Type B pancreatic cell (in vitro differentiated cells): ENCODE data around the gene LMNTD2. TPM values are rescaled to one million over a fixed set of nuclear protein-coding genes. Genes with fewer than 3 reads are reported as not detected.
A peak's percentile ranks its signal among the peaks of the same experiment; 100 is the strongest.

Experiments used
- DNase-seq: peaks from one replicate; pipeline ENCODE4 v3.0.0; 2021; ENCODE audit warnings: mixed read lengths; ENCODE audit not compliant: unreplicated experiment; ENCODE audit errors: extremely low spot score
- H3K27ac Mint-ChIP-seq: 2 replicates; pipeline ENCODE4 v1.8.0; 2021; ENCODE audit warnings: mild to moderate bottlenecking, mixed read lengths
- H3K27me3 Mint-ChIP-seq: 2 replicates; pipeline ENCODE4 v1.8.0; 2021; ENCODE audit warnings: mixed read lengths
- H3K36me3 Mint-ChIP-seq: 2 replicates; pipeline ENCODE4 v1.8.0; 2021; ENCODE audit warnings: mixed read lengths
- H3K4me1 Mint-ChIP-seq: one replicate; pipeline ENCODE4 v1.8.0; 2021; ENCODE audit warnings: mixed read lengths; ENCODE audit not compliant: unreplicated experiment
- H3K4me3 Mint-ChIP-seq: 2 replicates; pipeline ENCODE4 v1.8.0; 2021; ENCODE audit warnings: mild to moderate bottlenecking, mixed read lengths
- H3K9me3 Mint-ChIP-seq: 2 replicates; pipeline ENCODE4 v1.8.0; 2021; ENCODE audit warnings: mixed read lengths
- total RNA-seq: library from RNA; stranded (reverse); gene quantifications from 2 replicates; pipeline ENCODE4 v1.2.1, GENCODE V29; 2021; ENCODE audit warnings: low replicate concordance
- TF ChIP-seq, protein P1 (sequence below): fragments of 200-600 bp; sonication (generic); conservative IDR thresholded peaks from 2 replicates; pipeline ENCODE4 v1.5.0; 2021; ENCODE audit warnings: antibody characterized with exemption, mild to moderate bottlenecking

LMNTD2 gene
- total RNA-seq, 1 donor from 2014 or later, result 6.7 TPM

DNA sequence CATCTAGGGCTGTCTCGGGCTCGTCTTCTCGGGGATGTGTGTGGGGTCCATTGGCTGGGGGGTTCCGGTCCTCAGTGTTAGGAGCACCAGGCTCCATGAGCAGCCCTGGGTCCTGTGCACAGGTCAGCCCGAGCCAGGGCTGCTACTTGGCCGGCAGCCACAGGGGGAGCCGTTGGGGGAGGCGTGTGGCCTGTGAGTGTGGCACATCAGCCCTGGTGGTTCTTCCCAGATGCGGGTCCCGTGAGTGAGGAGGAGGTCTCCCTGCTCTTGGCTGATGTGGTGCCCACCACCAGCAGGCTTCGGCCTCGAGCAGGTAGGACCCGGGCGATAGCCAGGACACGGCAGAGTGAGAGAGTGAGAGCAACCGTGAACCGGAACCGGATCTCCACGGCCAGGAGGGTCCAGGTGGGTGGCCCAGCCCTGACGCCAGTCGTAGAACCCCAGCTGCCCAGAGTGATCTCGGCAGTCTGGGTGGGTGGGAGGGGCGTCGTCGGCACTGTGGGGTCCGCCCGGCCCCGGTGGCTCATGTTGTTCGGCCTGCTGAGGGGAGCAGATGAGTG is 36.7 kb upstream of the LMNTD2 start:
- H3K27ac Mint-ChIP-seq, result no peak overlapping the region
- peaks cover 10% of the 10 kb centered on the region for H3K36me3 Mint-ChIP-seq
- no peaks in the 10 kb centered on the region for H3K4me1 Mint-ChIP-seq
- no peak for DNase-seq
- no peaks in the 10 kb centered on the region for H3K9me3 Mint-ChIP-seq
- H3K27me3 Mint-ChIP-seq, result no peaks in the 10 kb centered on the region
- TF ChIP-seq, protein P1, sequence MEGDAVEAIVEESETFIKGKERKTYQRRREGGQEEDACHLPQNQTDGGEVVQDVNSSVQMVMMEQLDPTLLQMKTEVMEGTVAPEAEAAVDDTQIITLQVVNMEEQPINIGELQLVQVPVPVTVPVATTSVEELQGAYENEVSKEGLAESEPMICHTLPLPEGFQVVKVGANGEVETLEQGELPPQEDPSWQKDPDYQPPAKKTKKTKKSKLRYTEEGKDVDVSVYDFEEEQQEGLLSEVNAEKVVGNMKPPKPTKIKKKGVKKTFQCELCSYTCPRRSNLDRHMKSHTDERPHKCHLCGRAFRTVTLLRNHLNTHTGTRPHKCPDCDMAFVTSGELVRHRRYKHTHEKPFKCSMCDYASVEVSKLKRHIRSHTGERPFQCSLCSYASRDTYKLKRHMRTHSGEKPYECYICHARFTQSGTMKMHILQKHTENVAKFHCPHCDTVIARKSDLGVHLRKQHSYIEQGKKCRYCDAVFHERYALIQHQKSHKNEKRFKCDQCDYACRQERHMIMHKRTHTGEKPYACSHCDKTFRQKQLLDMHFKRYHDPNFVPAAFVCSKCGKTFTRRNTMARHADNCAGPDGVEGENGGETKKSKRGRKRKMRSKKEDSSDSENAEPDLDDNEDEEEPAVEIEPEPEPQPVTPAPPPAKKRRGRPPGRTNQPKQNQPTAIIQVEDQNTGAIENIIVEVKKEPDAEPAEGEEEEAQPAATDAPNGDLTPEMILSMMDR, result peak; percentile 44
- no peak overlapping the region for H3K4me3 Mint-ChIP-seq

DNA sequence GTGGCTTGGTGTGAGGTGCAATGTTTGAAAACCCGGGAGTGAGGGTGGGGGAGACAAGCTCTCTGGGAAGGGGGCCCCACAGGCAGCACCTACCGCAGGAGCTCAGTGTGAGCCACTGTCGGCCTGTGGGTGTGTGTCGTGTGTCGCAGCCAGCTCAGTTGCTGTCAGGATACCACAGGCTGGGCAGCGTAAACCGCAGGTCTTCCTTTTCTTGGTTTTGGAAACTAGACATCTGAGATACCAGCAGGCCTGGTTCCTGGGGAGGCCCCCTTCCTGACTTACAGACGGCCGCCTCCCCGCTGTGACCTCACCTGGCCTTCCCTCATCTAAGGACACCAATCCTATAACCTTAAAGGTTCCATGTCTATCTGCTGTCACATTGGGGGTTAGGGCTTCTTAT is 35.8 kb upstream of the LMNTD2 start:
- DNase-seq, result no peak
- Mint-ChIP-seq H3K27me3 (no peaks in the 10 kb centered on the region), H3K4me1 (no peaks in the 10 kb centered on the region), H3K9me3 (no peaks in the 10 kb centered on the region), H3K36me3 (peaks cover 9% of the 10 kb centered on the region), H3K4me3 (no peak overlapping the region), H3K27ac (no peak overlapping the region)
- TF ChIP-seq, protein P1, result no peak

DNA sequence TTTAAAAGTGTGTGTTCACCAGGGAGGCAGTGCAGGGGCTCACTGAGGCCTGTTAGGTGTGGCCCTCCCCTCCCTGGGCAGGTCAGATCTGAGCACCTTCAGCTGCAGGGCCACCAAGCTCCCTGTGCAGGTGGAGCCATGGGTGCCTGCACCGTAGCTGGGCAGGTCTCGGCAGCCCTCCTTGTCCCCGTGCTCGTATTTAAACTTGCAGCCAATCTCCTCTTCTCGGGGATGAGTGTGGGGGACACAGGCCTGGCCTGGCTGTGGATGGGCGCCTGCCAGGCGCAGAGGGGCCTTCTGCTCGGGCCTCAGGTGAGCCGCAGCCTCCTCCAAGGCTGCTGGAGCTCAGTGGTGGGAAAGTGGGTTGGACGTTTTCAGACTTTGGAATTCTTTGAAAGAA is 34.9 kb upstream of the LMNTD2 start:
- H3K4me3 Mint-ChIP-seq, result no peak overlapping the region
- H3K36me3 Mint-ChIP-seq, result peaks cover 7% of the 10 kb centered on the region
- no peak for DNase-seq
- TF ChIP-seq, protein P1, result no peak
- no peaks in the 10 kb centered on the region for H3K27me3 Mint-ChIP-seq
- no peaks in the 10 kb centered on the region for H3K4me1 Mint-ChIP-seq
- H3K9me3 Mint-ChIP-seq, result no peaks in the 10 kb centered on the region
- no peak overlapping the region for H3K27ac Mint-ChIP-seq

DNA sequence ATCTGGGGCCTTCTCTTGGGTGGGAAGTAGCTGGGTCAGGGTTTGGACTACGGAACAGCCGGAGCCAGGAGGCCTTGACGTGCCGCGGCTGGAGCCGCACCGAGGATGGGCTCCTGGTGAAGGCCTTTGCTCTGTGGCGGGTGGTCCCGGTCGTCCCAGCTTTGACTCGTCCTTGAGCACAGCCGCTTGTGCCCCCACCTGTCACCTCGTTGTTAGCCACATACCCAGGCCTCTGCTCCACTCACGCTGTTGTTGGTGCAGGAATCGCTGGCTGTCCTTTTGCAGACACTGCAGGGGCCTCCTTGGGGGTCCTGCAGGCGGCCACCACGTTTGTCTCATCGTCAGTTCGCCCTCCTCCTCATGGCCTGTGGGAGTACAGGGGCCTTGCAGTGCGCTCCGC is 32.8 kb upstream of the LMNTD2 start:
- Mint-ChIP-seq H3K36me3 (peaks cover 13% of the 10 kb centered on the region), H3K4me1 (no peaks in the 10 kb centered on the region), H3K4me3 (no peak overlapping the region), H3K27ac (no peak overlapping the region), H3K9me3 (no peaks in the 10 kb centered on the region), H3K27me3 (no peaks in the 10 kb centered on the region)
- no peak for DNase-seq
- TF ChIP-seq, protein P1, result no peak

DNA sequence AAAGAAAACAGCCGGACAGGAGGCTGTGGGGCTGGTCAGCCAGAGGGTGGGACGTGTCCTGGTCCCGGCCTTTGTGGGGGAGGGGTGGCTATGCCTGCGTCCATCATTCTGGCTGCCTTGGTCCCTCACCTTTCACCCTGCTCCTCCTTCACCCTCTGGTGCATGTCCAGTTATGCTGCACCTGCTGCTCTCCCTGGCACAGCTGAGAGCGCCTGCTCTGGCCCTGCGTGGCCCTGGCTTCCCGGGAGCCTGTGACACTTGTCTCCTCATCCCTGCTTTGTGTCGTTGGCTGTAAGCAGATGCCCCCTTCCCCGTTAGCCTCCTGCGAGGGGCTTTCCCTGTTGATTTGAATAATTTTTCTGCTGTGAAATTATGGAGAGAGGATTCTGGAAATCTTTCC is 32.4 kb upstream of the LMNTD2 start:
- Mint-ChIP-seq H3K27ac (no peak overlapping the region), H3K36me3 (peaks cover 13% of the 10 kb centered on the region), H3K4me1 (no peaks in the 10 kb centered on the region), H3K9me3 (no peaks in the 10 kb centered on the region), H3K27me3 (no peaks in the 10 kb centered on the region), H3K4me3 (no peak overlapping the region)
- TF ChIP-seq, protein P1, result no peak
- DNase-seq, result no peak

DNA sequence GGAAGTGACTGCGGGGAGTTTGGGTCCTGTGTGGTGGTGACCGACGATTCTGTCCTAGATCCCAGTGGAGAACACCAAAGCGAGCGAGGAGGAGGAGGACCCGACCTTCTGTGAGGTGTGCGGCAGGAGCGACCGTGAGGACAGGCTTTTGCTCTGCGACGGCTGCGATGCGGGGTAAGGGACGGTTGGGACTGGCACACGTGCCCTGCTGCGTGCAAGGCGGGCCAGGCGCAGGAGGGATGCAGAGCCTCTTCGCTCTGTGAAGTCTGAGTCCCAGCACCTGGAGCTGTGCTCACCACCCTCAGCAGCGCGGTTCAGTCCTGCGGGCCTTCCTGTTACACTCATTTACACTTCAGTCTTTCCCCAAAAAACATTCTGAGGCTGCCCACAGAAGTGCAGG is 32.0 kb upstream of the LMNTD2 start:
- Mint-ChIP-seq H3K27ac (no peak overlapping the region), H3K9me3 (no peaks in the 10 kb centered on the region), H3K4me1 (no peaks in the 10 kb centered on the region), H3K36me3 (peaks cover 13% of the 10 kb centered on the region), H3K4me3 (no peak overlapping the region), H3K27me3 (no peaks in the 10 kb centered on the region)
- TF ChIP-seq, protein P1, result no peak
- no peak for DNase-seq
